Keratinocyte (primary cell): Measurements from ENCODE around the gene TRPC4.

Experiments
- EZH2 ChIP-seq: IDR thresholded peaks from one replicate; pipeline ENCODE4 v1.6.1; 2012; ENCODE audit warnings: inconsistent platforms, mild to moderate bottlenecking, low read length, moderate library complexity
- TF ChIP-seq, protein P1 (sequence below), 3 experiments: IDR thresholded peaks in 1 of 3; conservative IDR thresholded peaks in 1 of 3; optimal IDR thresholded peaks in 1 of 3; 2 replicates in 2 of 3; 3 replicates in 1 of 3; pipeline versions ENCODE3 to v1.5.1; 2011; ENCODE audit warnings: low read length in 3 of 3, mild to moderate bottlenecking in 3 of 3, moderate library complexity in 2 of 3, control low read depth in 1 of 3, inconsistent platforms in 1 of 3; ENCODE audit not compliant: insufficient read depth in 2 of 3; ENCODE audit errors: extremely low read depth in 1 of 3

DNA sequence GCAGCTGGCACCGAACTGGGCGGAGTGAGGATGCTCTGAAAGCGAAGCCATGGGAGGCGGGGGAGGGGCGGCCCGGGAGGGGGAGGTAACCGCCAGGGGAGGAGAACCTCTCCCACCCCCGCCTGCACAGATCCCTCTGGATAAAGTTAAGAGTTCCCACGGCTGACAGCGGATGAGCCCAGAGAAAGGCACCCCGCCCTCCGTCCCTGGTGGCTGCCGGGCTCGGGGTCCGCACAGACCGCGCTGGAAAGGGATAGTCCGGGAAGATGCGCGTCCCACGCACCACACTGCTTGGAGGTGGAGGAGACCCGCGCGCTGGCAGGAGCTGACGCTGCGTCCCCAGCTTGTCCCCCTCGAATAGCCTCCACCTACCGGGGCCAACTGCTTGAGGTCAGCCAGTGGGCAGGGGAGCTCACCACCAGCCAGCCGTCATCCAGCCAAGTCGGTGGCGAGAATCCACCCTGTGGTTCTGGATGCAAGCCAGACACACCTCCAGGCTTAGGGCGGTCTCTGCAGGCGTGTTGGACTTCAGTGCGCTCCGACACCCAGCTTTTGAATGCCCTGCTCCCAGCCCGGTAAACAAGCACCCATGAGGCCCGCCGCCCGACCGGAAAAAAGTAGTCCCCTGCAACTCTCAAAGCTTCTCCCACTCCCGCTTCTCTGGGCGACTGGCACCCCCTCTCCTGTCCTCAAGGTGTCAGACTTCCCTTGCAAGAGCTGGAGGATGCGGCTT, at the start of gene TRPC4:
- peak; percentile 43 for TF ChIP-seq EZH2
- TF ChIP-seq, protein P1, sequence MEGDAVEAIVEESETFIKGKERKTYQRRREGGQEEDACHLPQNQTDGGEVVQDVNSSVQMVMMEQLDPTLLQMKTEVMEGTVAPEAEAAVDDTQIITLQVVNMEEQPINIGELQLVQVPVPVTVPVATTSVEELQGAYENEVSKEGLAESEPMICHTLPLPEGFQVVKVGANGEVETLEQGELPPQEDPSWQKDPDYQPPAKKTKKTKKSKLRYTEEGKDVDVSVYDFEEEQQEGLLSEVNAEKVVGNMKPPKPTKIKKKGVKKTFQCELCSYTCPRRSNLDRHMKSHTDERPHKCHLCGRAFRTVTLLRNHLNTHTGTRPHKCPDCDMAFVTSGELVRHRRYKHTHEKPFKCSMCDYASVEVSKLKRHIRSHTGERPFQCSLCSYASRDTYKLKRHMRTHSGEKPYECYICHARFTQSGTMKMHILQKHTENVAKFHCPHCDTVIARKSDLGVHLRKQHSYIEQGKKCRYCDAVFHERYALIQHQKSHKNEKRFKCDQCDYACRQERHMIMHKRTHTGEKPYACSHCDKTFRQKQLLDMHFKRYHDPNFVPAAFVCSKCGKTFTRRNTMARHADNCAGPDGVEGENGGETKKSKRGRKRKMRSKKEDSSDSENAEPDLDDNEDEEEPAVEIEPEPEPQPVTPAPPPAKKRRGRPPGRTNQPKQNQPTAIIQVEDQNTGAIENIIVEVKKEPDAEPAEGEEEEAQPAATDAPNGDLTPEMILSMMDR (optimal IDR thresholded peaks at IDR 0.05 in 1 of 3, IDR thresholded peaks at IDR 0.05 in 1 of 3, conservative IDR thresholded peaks at IDR 0.05 in 1 of 3; ENCODE audit: extremely low read depth in 1 of 3, insufficient read depth in 2 of 3, low read length in 3 of 3), result peak; percentile 70 to 75 (median 73)
